GM12873 (cell line): ENCODE data around the gene SH3BP5.

ENCODE experiments used
- TF ChIP-seq, protein P1 (sequence below): IDR thresholded peaks from 2 replicates; pipeline ENCODE4 v1.5.1; 2012; ENCODE audit warnings: low read depth, mild to moderate bottlenecking, moderate library complexity, low read length, control low read depth; ENCODE audit not compliant: insufficient read depth; ENCODE audit errors: missing control alignments

SH3BP5 gene

GRCh38 chr3:15263120-15263519, 69.3 kb downstream of the SH3BP5 start:
- TF ChIP-seq, protein P1, sequence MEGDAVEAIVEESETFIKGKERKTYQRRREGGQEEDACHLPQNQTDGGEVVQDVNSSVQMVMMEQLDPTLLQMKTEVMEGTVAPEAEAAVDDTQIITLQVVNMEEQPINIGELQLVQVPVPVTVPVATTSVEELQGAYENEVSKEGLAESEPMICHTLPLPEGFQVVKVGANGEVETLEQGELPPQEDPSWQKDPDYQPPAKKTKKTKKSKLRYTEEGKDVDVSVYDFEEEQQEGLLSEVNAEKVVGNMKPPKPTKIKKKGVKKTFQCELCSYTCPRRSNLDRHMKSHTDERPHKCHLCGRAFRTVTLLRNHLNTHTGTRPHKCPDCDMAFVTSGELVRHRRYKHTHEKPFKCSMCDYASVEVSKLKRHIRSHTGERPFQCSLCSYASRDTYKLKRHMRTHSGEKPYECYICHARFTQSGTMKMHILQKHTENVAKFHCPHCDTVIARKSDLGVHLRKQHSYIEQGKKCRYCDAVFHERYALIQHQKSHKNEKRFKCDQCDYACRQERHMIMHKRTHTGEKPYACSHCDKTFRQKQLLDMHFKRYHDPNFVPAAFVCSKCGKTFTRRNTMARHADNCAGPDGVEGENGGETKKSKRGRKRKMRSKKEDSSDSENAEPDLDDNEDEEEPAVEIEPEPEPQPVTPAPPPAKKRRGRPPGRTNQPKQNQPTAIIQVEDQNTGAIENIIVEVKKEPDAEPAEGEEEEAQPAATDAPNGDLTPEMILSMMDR = no peak

DNA sequence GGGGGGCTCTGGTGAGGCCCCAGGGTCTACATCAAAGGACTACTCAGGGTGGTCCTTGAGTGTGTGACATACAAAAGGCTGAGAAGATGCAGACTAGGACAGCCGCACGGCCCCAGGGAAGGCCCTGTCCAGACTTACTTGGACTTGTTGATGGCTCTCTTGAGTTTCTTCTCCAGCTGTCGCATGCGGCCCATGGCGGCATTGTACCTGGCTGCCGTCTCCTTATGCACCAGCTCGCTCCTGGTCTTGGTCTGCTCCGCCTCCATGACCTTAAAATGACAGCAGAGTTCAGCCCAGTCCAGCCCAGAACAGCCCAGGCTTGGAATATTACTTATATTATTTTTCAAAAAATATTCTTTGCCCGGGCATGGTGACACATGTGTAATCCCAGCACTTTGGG, 70.4 kb downstream of the SH3BP5 start:
- TF ChIP-seq, protein P1 = no peak

DNA sequence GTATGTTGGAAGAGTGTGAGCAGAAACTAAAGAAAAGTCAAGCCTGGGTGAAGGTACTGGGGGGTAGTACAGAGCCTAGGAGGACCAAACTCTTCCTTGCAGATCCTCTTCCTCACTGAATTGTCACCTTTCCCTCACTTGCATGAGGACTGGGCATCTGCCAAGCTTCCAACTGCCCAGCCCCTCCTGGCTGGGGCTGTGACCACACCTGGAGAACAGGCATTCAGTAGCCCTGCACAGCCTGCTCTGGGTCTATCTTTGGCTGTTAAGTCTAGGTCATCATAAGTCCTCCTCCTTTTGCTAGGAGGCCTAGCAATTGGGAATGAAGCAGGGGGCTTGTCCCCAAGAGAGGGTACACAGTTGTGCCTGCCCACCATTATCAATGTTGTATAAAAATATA, 71.1 kb downstream of the SH3BP5 start:
- TF ChIP-seq, protein P1 = no peak

GRCh38 chr3:15260531-15260930, 71.9 kb downstream of the SH3BP5 start:
- TF ChIP-seq, protein P1 = no peak

- TF ChIP-seq, protein P1 = no peak
Observed at GRCh38 chr3:15258720-15259119, 73.7 kb downstream of the SH3BP5 start.

GRCh38 chr3:15256861-15257341, 75.5 kb downstream of the SH3BP5 start:
- TF ChIP-seq, protein P1 = no peak

DNA sequence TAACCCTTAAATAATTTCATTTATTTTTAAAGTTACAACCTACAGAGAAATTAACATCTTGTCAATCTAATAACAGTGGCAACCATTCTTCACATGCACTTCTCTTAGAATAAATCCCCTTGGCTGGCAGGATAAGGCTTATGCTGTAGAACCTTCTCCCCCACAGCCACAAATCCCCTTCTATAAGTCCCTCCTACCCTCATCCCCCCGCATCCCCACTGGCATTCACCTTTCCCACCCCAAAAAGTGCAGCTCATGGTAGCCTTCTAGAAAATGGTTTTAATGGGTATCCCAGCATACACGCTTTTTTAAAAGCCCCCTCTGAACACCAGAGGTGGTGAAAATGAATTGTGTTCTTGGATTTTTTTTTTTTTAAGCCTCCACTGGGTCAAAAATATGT, 77.2 kb downstream of the SH3BP5 start:
- TF ChIP-seq, protein P1 = no peak
